ENCODE measurements around the gene AP4S1.

- TF ChIP-seq CTCF (IDR thresholded peaks at IDR 0.05) = no peak
- TF ChIP-seq POLR2A (IDR thresholded peaks at IDR 0.05) = no peak
Observed at GRCh38 chr14:31003284-31003683, 22.2 kb upstream of the AP4S1 start.
